ENCODE measurements around the gene HECTD2.

DNA sequence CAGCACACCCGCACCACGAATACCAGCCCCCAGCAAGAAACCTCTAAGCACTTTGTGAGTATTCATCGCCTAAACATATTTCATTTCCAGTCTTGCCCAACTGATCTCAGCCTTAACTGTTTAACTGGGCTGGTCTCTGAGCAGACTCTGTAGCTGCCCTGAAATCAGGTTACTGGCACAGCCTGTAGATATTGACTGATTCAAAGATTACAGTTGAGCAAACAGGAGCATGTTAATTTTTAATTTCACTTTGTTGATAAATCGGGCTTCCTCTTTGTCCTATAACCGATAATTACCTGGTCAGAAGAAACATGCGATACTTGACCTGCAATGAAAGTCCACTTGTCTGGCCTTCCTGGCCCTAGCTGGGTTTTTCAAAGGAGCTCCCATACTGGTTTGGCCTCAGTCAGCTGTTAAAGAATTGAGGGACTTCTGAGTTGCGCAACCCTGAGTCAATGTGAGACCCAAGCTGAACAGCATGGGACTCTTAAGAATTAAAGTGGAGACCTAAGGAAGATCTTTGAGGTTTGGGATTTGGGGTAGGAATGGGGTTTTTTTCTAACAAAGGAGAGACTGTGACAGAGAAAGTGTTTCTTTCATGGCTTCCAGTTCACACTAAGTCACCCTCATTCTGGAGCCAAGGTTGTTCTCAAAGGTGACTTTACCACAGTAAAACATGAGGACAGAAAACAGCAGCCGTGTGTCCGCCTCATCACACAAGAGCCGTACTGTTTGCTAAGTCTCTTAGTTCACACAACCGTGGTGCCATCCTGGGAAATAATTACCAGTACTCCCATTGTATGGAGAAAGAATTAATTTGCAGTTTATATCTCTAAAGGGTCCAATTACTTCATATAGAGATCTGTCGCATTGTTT lies 146.8 kb downstream of the HECTD2 start:
- TF ChIP-seq, protein P1, sequence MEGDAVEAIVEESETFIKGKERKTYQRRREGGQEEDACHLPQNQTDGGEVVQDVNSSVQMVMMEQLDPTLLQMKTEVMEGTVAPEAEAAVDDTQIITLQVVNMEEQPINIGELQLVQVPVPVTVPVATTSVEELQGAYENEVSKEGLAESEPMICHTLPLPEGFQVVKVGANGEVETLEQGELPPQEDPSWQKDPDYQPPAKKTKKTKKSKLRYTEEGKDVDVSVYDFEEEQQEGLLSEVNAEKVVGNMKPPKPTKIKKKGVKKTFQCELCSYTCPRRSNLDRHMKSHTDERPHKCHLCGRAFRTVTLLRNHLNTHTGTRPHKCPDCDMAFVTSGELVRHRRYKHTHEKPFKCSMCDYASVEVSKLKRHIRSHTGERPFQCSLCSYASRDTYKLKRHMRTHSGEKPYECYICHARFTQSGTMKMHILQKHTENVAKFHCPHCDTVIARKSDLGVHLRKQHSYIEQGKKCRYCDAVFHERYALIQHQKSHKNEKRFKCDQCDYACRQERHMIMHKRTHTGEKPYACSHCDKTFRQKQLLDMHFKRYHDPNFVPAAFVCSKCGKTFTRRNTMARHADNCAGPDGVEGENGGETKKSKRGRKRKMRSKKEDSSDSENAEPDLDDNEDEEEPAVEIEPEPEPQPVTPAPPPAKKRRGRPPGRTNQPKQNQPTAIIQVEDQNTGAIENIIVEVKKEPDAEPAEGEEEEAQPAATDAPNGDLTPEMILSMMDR (IDR thresholded peaks at IDR 0.05), result no peak
- no peak for TF ChIP-seq POLR2AphosphoS5 (IDR thresholded peaks at IDR 0.05; ENCODE audit: low read depth, low read length)
- TF ChIP-seq, protein P2, sequence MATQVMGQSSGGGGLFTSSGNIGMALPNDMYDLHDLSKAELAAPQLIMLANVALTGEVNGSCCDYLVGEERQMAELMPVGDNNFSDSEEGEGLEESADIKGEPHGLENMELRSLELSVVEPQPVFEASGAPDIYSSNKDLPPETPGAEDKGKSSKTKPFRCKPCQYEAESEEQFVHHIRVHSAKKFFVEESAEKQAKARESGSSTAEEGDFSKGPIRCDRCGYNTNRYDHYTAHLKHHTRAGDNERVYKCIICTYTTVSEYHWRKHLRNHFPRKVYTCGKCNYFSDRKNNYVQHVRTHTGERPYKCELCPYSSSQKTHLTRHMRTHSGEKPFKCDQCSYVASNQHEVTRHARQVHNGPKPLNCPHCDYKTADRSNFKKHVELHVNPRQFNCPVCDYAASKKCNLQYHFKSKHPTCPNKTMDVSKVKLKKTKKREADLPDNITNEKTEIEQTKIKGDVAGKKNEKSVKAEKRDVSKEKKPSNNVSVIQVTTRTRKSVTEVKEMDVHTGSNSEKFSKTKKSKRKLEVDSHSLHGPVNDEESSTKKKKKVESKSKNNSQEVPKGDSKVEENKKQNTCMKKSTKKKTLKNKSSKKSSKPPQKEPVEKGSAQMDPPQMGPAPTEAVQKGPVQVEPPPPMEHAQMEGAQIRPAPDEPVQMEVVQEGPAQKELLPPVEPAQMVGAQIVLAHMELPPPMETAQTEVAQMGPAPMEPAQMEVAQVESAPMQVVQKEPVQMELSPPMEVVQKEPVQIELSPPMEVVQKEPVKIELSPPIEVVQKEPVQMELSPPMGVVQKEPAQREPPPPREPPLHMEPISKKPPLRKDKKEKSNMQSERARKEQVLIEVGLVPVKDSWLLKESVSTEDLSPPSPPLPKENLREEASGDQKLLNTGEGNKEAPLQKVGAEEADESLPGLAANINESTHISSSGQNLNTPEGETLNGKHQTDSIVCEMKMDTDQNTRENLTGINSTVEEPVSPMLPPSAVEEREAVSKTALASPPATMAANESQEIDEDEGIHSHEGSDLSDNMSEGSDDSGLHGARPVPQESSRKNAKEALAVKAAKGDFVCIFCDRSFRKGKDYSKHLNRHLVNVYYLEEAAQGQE (IDR thresholded peaks at IDR 0.05; ENCODE audit: insufficient read depth in 1 of 2, low read depth in 2 of 2, low read length in 1 of 2), result no peak
- TF ChIP-seq TCF7L2 (IDR thresholded peaks at IDR 0.05; ENCODE audit: low read depth, low read length), result no peak
